Calu3 (cell line): Measurements from ENCODE around the gene SHISAL2A. TPM values are rescaled to one million over a fixed set of nuclear protein-coding genes. Genes with fewer than 3 reads are reported as not detected.

Source experiments
- BruUV-seq: library from RNA; stranded (reverse); fragments of 400-500 nt; replicated peaks from 2 replicates; lab custom pipeline; 2021; lab: Mats Ljungman, UMichigan
- CTCF ChIA-PET: fragments of 300-600 bp; sonication (Branson Sonifier 250); formaldehyde crosslinking; loops from one replicate; lab custom pipeline; 2022; ENCODE audit warnings: antibody characterized with exemption; lab: Charles Lee
- DNase-seq: peaks from one replicate; pipeline ENCODE4 v3.0.0; 2022
- H3K27ac Mint-ChIP-seq: one replicate; pipeline ENCODE4 v1.8.0; 2022; ENCODE audit warnings: mixed read lengths; ENCODE audit not compliant: unreplicated experiment
- H3K27me3 Mint-ChIP-seq: one replicate; pipeline ENCODE4 v1.8.0; 2022; ENCODE audit warnings: mixed read lengths; ENCODE audit not compliant: unreplicated experiment
- H3K36me3 Mint-ChIP-seq: one replicate; pipeline ENCODE4 v1.8.0; 2022; ENCODE audit warnings: mild to moderate bottlenecking, moderate library complexity, mixed read lengths; ENCODE audit not compliant: insufficient read depth, unreplicated experiment
- H3K4me1 Mint-ChIP-seq: one replicate; pipeline ENCODE4 v1.8.0; 2022; ENCODE audit warnings: mild to moderate bottlenecking, low read depth, mixed read lengths; ENCODE audit not compliant: unreplicated experiment
- H3K4me3 Mint-ChIP-seq: one replicate; pipeline ENCODE4 v1.8.0; 2022; ENCODE audit warnings: mild to moderate bottlenecking, low read depth, moderate library complexity, mixed read lengths; ENCODE audit not compliant: unreplicated experiment
- H3K9me3 Mint-ChIP-seq: one replicate; pipeline ENCODE4 v1.8.0; 2022; ENCODE audit warnings: low read depth, mixed read lengths; ENCODE audit not compliant: unreplicated experiment
- CTCF ChIP-seq: fragments of 200-600 bp; IDR thresholded peaks from one replicate; pipeline ENCODE4 v1.8.0; 2022; ENCODE audit warnings: antibody characterized with exemption; ENCODE audit not compliant: unreplicated experiment
- intact Hi-C: fragments of 100-400 bp; cut with micrococcal nuclease; formaldehyde crosslinking; loops from one replicate; pipeline ENCODE4 v1.10.0; 2022; ENCODE audit not compliant: unreplicated experiment
- total RNA-seq: library from RNA; stranded (reverse); gene quantifications from 2 replicates; pipeline ENCODE4 v1.2.3, GENCODE V29; 2022

Gene SHISAL2A
- total RNA-seq, 1 experiment from 2014 or later = not detected

DNA sequence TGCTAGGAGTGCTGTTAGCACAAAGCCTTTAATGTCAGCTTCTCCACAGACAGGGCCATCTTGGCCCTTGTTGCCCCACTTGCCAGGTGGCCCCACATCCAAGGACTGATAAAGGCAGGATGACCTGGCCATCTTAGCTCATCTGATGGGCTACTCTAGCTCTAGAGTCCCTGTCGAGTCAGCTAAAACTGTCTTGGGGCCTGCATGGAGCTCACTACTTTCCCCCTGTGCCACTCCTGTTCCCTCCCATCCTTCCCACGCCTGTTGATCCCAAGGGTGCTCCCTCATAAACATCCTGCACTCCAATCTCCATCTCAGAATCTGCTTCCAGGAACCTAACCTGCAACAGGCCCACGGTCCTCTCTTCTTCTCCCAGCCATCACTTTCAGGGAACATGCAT, 31.4 kb upstream of the SHISAL2A start:
- no peak for DNase-seq
- no peaks in the 10 kb centered on the region for H3K4me1 Mint-ChIP-seq
- H3K27me3 Mint-ChIP-seq = peaks cover 92% of the 10 kb centered on the region
- TF ChIP-seq CTCF = no peak
- no peak overlapping the region for H3K4me3 Mint-ChIP-seq
- no TSS peak for BruUV-seq
- H3K9me3 Mint-ChIP-seq = no peaks in the 10 kb centered on the region
- intact Hi-C loops = no loop called here
- CTCF ChIA-PET = interaction anchor here (0.7 to 0.9 kb wide), 2 partner anchors 55 to 160 kb away, joined by 3 to 5 read pairs; no protein-coding TSS in a partner anchor
- no peak overlapping the region for H3K27ac Mint-ChIP-seq
- no peaks in the 10 kb centered on the region for H3K36me3 Mint-ChIP-seq

- DNase-seq = peak; percentile 14
- no peaks in the 10 kb centered on the region for H3K36me3 Mint-ChIP-seq
- peaks cover 98% of the 10 kb centered on the region for H3K27me3 Mint-ChIP-seq
- H3K27ac Mint-ChIP-seq = no peak within 1 kb of the TSS
- peak within 1 kb of the TSS; percentile 43 for H3K4me3 Mint-ChIP-seq
- intact Hi-C loops = no loop called here
- no TSS peak for BruUV-seq
- CTCF ChIA-PET = interaction anchor here (0.9 kb wide), 1 partner anchor 54 kb away, joined by 3 read pairs; no protein-coding TSS in a partner anchor
- H3K9me3 Mint-ChIP-seq = no peaks in the 10 kb centered on the region
- no peak for TF ChIP-seq CTCF
- no peaks in the 10 kb centered on the region for H3K4me1 Mint-ChIP-seq
Measured at GRCh38 chr1:52601991-52602855, 30.7 kb upstream of the SHISAL2A start, which contains the start of gene GPX7. TSS of gene GPX7 (plus strand) at chr1:52602371. CDS start at chr1:52602410, 39 bp downstream.

DNA sequence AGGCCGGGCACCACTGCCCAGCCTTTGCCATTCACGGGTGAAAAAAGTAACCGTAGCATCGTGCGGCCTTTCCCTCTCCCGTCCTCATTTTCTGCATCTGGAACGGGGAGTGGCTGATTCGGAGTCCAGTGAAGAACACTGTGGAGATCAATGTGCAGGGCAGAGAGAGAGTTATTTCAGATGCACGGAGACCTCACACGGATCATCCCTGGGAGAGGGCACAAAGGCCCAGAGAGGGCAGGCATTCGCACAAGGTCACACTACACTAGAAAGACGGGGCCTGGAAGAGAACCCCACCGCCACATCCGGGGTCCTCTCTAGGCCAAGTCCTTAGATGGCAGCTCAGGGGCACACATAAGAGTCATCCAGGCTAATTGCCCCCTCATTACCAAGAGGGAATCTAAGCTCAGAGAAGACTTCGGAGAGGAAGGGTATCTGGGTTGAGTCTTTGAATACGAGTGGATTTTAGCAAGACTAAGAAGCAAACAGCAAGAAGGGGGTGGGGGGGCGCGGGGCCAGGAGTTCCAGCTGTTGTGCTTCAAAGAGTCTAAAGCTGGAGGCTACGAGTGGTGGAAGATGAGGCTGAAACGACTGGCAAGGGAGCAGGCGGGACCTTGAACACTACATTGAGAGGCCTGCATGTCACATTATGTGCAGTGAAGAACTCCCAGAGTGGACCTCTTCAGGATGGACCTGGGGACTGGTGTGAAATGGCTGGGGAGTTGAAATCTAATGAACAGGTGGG, 29.9 kb upstream of the SHISAL2A start:
- Mint-ChIP-seq H3K36me3 (no peaks in the 10 kb centered on the region), H3K4me1 (no peaks in the 10 kb centered on the region), H3K4me3 (no peak overlapping the region), H3K27me3 (peaks cover 90% of the 10 kb centered on the region), H3K9me3 (no peaks in the 10 kb centered on the region), H3K27ac (no peak overlapping the region)
- intact Hi-C loops = no loop called here
- TF ChIP-seq CTCF = no peak
- CTCF ChIA-PET = interaction anchor here (0.6 to 1.0 kb wide), 3 partner anchors 23 to 68 kb away, joined by 3 to 5 read pairs (median 3); no protein-coding TSS in a partner anchor
- no TSS peak for BruUV-seq
- DNase-seq = no peak

DNA sequence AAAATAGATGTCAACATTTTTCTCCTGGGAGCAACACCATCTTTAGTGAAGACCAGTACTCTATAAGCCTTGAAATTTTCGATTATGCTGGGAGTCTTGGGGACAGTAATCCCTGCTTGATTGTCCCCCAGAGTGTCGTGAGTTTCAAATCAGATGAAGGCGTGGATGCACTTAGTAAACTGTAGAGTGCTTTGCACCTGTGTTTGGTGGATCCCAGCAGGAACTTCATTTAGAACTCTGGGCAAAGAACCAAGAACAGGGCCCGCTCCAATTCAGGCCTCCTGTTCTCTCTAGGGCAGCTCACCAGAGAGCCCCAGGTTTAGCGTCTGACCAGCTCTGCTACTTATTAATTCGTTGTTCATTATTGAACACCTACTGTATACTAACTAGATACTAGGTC, 29.3 kb upstream of the SHISAL2A start:
- no peak for DNase-seq
- no peak for TF ChIP-seq CTCF
- BruUV-seq = no TSS peak
- no peak overlapping the region for H3K27ac Mint-ChIP-seq
- no peak overlapping the region for H3K4me3 Mint-ChIP-seq
- H3K27me3 Mint-ChIP-seq = peaks cover 84% of the 10 kb centered on the region
- H3K36me3 Mint-ChIP-seq = no peaks in the 10 kb centered on the region
- intact Hi-C loops = no loop called here
- CTCF ChIA-PET = interaction anchor here (1.0 kb wide), 1 partner anchor 24 kb away, joined by 3 read pairs; no protein-coding TSS in a partner anchor
- H3K4me1 Mint-ChIP-seq = no peaks in the 10 kb centered on the region
- no peaks in the 10 kb centered on the region for H3K9me3 Mint-ChIP-seq
